Spleen (tissue), 11 donors: ENCODE data around the gene SLC39A11. TPM values are rescaled to one million over a fixed set of nuclear protein-coding genes. Genes with fewer than 3 reads are reported as not detected.

ENCODE experiments used
- DNase-seq: peaks from one replicate; pipeline ENCODE4 v3.0.0-alpha.2; 2020
- H3K27ac ChIP-seq, 8 donors: fragments of 200-600 bp; sonication (generic) in 7 of 8; 1 replicate in 4 of 8; 2 replicates in 4 of 8; pipeline versions ENCODE4 v1.5.0 to v1.8.0; 2016 to 2021; ENCODE audit warnings: inconsistent platforms in 4 of 8, mild to moderate bottlenecking in 4 of 8, moderate library complexity in 1 of 8
- H3K27me3 ChIP-seq, 7 donors: fragments of 200-600 bp; sonication (generic) in 6 of 7; replicated peaks in 1 of 7; 1 replicate in 4 of 7; 2 replicates in 3 of 7; pipeline versions ENCODE4 v1.5.0 to v1.8.0; 2016 to 2021; ENCODE audit warnings: inconsistent platforms in 3 of 7, mild to moderate bottlenecking in 1 of 7
- H3K36me3 ChIP-seq, 6 donors: fragments of 200-600 bp; sonication (generic) in 5 of 6; 1 replicate in 4 of 6; 2 replicates in 2 of 6; pipeline versions ENCODE4 v1.5.0 to v1.8.0; 2016 to 2021; ENCODE audit warnings: inconsistent platforms in 2 of 6
- H3K4me1 ChIP-seq, 6 donors: fragments of 200-600 bp; sonication (generic) in 5 of 6; 1 replicate in 3 of 6; 2 replicates in 3 of 6; pipeline versions ENCODE4 v1.5.0 to v1.8.0; 2016 to 2021; ENCODE audit warnings: inconsistent platforms in 3 of 6
- H3K4me3 ChIP-seq, 8 donors: fragments of 200-600 bp; sonication (generic) in 7 of 8; 1 replicate in 4 of 8; 2 replicates in 4 of 8; pipeline versions ENCODE4 v1.5.0 to v1.8.0; 2016 to 2021; ENCODE audit warnings: inconsistent platforms in 4 of 8, mild to moderate bottlenecking in 4 of 8, moderate library complexity in 2 of 8
- H3K9me3 ChIP-seq, 8 donors: fragments of 200-600 bp; sonication (generic) in 7 of 8; 1 replicate in 4 of 8; 2 replicates in 4 of 8; pipeline versions ENCODE4 v1.5.0 to v1.8.0; 2016 to 2021; ENCODE audit warnings: inconsistent platforms in 4 of 8
- POLR2A ChIP-seq, 3 donors: fragments of 450-650 bp; IDR thresholded peaks; one replicate each; pipeline ENCODE4 v1.5.1; 2017; ENCODE audit warnings: antibody characterized with exemption in 3 of 3, mild to moderate bottlenecking in 1 of 3
- POLR2AphosphoS5 ChIP-seq, 3 donors: sonication (generic); formaldehyde crosslinking; IDR thresholded peaks; one replicate each; pipeline ENCODE4 v1.5.1; 2017; ENCODE audit warnings: antibody characterized with exemption in 3 of 3
- WGBS, 5 donors: extraction: QIAGEN DNeasy Blood & Tissue Kit in 3 of 5; methylation state at CpG; one replicate each; pipeline versions ENCODE4 v1.1.5 to v1.1.7; 2013 to 2018; 5-methylcytosine and 5-hydroxymethylcytosine counted together
- intact Hi-C: fragments of 100-400 bp; cut with DNase I; formaldehyde crosslinking; loops from one replicate; pipeline ENCODE4 v1.15.0; 2023; ENCODE audit warnings: low total_unique reads
- polyA plus RNA-seq, 3 donors: library from polyadenylated mRNA; stranded (reverse); fragments of 200-250 nt; gene quantifications; one replicate each; pipeline ENCODE4 v1.2.1, GENCODE V29; 2013
- total RNA-seq, 7 donors: library from RNA; depleted of rRNA in 3 of 7; stranded (reverse); fragments of >200 nt in 3 of 7; fragmentation: NEBNext Ultra II Directional in 4 of 7; extraction: Animal tissue kit (Norgen Biotek cat#: 25700) in 4 of 7; gene quantifications; one replicate each; pipeline versions ENCODE4 v1.1.0 to v1.2.1, GENCODE V29; 2016 to 2021
- TF ChIP-seq, protein P1 (sequence below), 11 experiments: fragments of 200-600 bp in 7 of 11; fragments of 450-650 bp in 4 of 11; sonication (generic) in 4 of 11; IDR thresholded peaks in 8 of 11; conservative IDR thresholded peaks in 3 of 11; 1 replicate in 7 of 11; 2 replicates in 4 of 11; pipeline versions ENCODE4 v1.4.0 to v1.8.0; 2016 to 2021; ENCODE audit warnings: antibody characterized with exemption in 11 of 11, inconsistent platforms in 4 of 11, mild to moderate bottlenecking in 1 of 11
- donor health status: healthy with polysubstance abuse.
- donor health status: DM: no; HTN: no; CAD: no; lungs with moderate emphysema.
- donor health status: DM: no; HTN: no; CAD: no.
- donor health status: Bipolar disorder and iron deficiency.
- donor health status: healthy.
- donor health status: DM: no; HTN: no; CAD: no.
- donor health status: DM: yes; HTN: yes; CAD: no.

The SLC39A11 gene
- total and polyA plus RNA-seq, 10 donors = 4.1 to 45.2 (median 27.8) TPM

DNA sequence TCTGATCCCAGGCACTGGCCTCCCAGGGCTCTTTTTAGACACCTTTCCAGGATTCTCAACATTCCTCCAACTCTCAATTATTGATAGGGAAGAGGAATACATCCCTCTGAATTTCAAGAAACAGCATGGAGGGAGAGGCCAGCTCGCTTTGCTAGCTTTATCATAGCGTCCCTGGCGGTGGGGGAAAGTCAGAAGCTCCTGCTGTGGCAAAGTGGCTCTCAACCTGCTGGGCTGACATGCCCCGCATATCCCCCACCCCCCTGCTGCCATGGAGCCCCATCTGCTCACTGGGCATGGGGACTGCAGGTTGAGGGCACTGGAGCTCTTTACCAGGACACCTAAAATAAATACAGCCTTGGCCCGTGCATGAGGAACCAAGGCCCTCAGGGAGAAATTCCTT is 140.3 kb downstream of the SLC39A11 start:
- H3K27me3 ChIP-seq = no peaks in the 10 kb centered on the region
- H3K4me1 ChIP-seq = no peaks in the 10 kb centered on the region
- H3K4me3 ChIP-seq = no peak overlapping the region
- intact Hi-C loops = no loop called here
- TF ChIP-seq POLR2AphosphoS5 (IDR thresholded peaks at IDR 0.05) (no peak), POLR2A (IDR thresholded peaks at IDR 0.05) (no peak)
- TF ChIP-seq, protein P1, sequence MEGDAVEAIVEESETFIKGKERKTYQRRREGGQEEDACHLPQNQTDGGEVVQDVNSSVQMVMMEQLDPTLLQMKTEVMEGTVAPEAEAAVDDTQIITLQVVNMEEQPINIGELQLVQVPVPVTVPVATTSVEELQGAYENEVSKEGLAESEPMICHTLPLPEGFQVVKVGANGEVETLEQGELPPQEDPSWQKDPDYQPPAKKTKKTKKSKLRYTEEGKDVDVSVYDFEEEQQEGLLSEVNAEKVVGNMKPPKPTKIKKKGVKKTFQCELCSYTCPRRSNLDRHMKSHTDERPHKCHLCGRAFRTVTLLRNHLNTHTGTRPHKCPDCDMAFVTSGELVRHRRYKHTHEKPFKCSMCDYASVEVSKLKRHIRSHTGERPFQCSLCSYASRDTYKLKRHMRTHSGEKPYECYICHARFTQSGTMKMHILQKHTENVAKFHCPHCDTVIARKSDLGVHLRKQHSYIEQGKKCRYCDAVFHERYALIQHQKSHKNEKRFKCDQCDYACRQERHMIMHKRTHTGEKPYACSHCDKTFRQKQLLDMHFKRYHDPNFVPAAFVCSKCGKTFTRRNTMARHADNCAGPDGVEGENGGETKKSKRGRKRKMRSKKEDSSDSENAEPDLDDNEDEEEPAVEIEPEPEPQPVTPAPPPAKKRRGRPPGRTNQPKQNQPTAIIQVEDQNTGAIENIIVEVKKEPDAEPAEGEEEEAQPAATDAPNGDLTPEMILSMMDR (IDR thresholded peaks at IDR 0.05 in 8 of 11, conservative IDR thresholded peaks at IDR 0.05 in 3 of 11) = no peak
- peaks cover 0 to 7% (median 0%) of the 10 kb centered on the region in 6 donors for H3K36me3 ChIP-seq
- no peak for DNase-seq
- 79 to 90% (median 87%) methylated on average over 5 of the region's 5 CpGs for WGBS, 5 donors
- no peak overlapping the region for H3K27ac ChIP-seq
- no peaks in the 10 kb centered on the region for H3K9me3 ChIP-seq

- Histone ChIP-seq H3K36me3 (peaks cover 0 to 26% (median 0%) of the 10 kb centered on the region in 6 donors), H3K9me3 (no peaks in the 10 kb centered on the region), H3K27me3 (no peaks in the 10 kb centered on the region), H3K4me3 (no peak overlapping the region), H3K4me1 (no peaks in the 10 kb centered on the region), H3K27ac (no peak overlapping the region)
- no peak for DNase-seq
- WGBS, 5 donors = 90 to 94% (median 92%) methylated on average over 8 of the region's 8 CpGs
- TF ChIP-seq POLR2A (IDR thresholded peaks at IDR 0.05) (no peak), POLR2AphosphoS5 (IDR thresholded peaks at IDR 0.05) (no peak)
- TF ChIP-seq, protein P1 (IDR thresholded peaks at IDR 0.05 in 8 of 11, conservative IDR thresholded peaks at IDR 0.05 in 3 of 11) = no peak
- intact Hi-C loops = no loop called here
These were observed 142.1 kb downstream of the SLC39A11 start for GRCh38 chr17:72950242-72950931.

DNA sequence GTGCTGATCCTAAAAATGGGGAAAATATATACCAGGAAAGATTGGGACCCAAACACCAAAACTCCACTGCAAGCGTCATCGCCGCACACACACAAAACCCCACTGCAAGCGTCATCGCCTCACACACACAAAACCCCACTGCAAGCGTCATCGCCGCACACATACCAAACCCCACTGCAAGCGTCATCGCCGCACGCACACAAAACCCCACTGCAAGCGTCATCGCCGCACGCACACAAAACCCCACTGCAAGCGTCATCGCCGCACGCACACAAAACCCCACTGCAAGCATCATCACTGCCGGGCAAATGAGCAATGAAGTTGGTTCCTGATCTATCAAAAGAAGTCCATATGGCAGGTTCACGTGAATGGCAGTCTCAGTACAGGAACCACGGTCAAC is 144.4 kb downstream of the SLC39A11 start:
- no peak for DNase-seq
- H3K27me3 ChIP-seq = no peaks in the 10 kb centered on the region
- TF ChIP-seq POLR2A (IDR thresholded peaks at IDR 0.05) = no peak
- TF ChIP-seq, protein P1 (IDR thresholded peaks at IDR 0.05 in 8 of 11, conservative IDR thresholded peaks at IDR 0.05 in 3 of 11) = no peak
- TF ChIP-seq POLR2AphosphoS5 (IDR thresholded peaks at IDR 0.05) = no peak
- H3K36me3 ChIP-seq = peaks cover 0 to 48% (median 2%) of the 10 kb centered on the region in 6 donors
- H3K9me3 ChIP-seq = no peaks in the 10 kb centered on the region
- H3K4me3 ChIP-seq = no peak overlapping the region
- intact Hi-C loops = no loop called here
- H3K4me1 ChIP-seq = no peaks in the 10 kb centered on the region
- H3K27ac ChIP-seq = no peak overlapping the region
- WGBS, 5 donors = 96 to 98% (median 97%) methylated on average over 23 of the region's 23 CpGs

DNA sequence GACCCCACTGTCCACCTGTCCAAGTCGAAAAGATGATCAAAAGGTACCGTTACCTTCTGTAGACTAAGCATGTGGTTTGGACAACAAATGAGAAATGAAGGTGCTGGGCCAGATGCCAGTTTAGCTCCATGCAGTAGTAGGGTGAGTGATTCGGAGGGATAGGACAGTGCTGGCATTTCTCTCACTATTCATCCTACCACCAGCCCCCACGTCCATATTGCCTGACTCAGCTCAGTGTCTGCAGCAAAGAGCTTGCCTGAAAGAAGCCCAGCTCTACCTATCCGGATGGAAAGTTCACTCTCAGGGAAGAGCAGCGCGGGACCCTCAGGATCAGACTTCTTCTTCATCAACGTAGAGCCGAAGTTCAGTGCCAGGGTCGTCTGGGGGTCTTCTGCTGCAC is 145.0 kb downstream of the SLC39A11 start:
- no peak for TF ChIP-seq POLR2AphosphoS5 (IDR thresholded peaks at IDR 0.05)
- no peak for TF ChIP-seq POLR2A (IDR thresholded peaks at IDR 0.05)
- TF ChIP-seq, protein P1 (IDR thresholded peaks at IDR 0.05 in 8 of 11, conservative IDR thresholded peaks at IDR 0.05 in 3 of 11) = no peak

More for the DNA sequence above, 145.0 kb downstream of the SLC39A11 start:
- Histone ChIP-seq H3K36me3 (peaks cover 0 to 55% (median 2%) of the 10 kb centered on the region in 6 donors), H3K4me3 (no peak overlapping the region), H3K4me1 (no peaks in the 10 kb centered on the region), H3K9me3 (no peaks in the 10 kb centered on the region), H3K27me3 (no peaks in the 10 kb centered on the region), H3K27ac (no peak overlapping the region)
- intact Hi-C loops = no loop called here
- DNase-seq = no peak
- 94 to 98% (median 98%) methylated on average over 7 to 10 of the region's 10 CpGs for WGBS, 5 donors
